RWPE2 (cell line): ENCODE data around the gene RNLS.
A peak's percentile ranks its signal among the peaks of the same experiment; 100 is the strongest.

ENCODE experiments used
- ATAC-seq: fragments of 200-7000 bp; cut with Tn5 transposase; 3 replicates; pipeline ENCODE4 v1.9.1; 2021; ENCODE audit warnings: low read depth
- DNase-seq: peaks from one replicate; pipeline ENCODE4 v3.0.0-alpha.2; 2020; ENCODE audit warnings: low spot score
- H3K27ac ChIP-seq: fragments of 450-650 bp; 2 replicates; pipeline ENCODE4 v1.5.1; 2017; ENCODE audit warnings: mild to moderate bottlenecking; ENCODE audit not compliant: poor library complexity, severe bottlenecking
- H3K27me3 ChIP-seq: fragments of 250-450 bp; sonication (Bioruptor Pico); 2 replicates; pipeline ENCODE4 v1.5.1; 2021; ENCODE audit warnings: mild to moderate bottlenecking, moderate library complexity; ENCODE audit not compliant: insufficient read depth, poor library complexity, severe bottlenecking
- H3K36me3 ChIP-seq: fragments of 250-450 bp; sonication (Bioruptor Pico); 2 replicates; pipeline ENCODE4 v1.5.1; 2020; ENCODE audit warnings: low read depth, mild to moderate bottlenecking, moderate library complexity
- H3K4me1 ChIP-seq: fragments of 250-450 bp; sonication (Bioruptor Pico); 2 replicates; pipeline ENCODE4 v1.5.1; 2021; ENCODE audit warnings: mild to moderate bottlenecking, moderate library complexity; ENCODE audit not compliant: insufficient read depth, poor library complexity, severe bottlenecking
- H3K4me3 ChIP-seq: fragments of 250-450 bp; sonication (Bioruptor Pico); 2 replicates; pipeline ENCODE4 v1.5.1; 2021; ENCODE audit warnings: mild to moderate bottlenecking, moderate library complexity; ENCODE audit not compliant: severe bottlenecking
- H3K9me3 ChIP-seq: fragments of 250-450 bp; sonication (Bioruptor Pico); 2 replicates; pipeline ENCODE4 v1.5.1; 2021; ENCODE audit warnings: mild to moderate bottlenecking, moderate library complexity; ENCODE audit not compliant: severe bottlenecking
- TF ChIP-seq, protein P1 (sequence below): fragments of 450-650 bp; IDR thresholded peaks from one replicate; pipeline ENCODE4 v1.5.1; 2017; ENCODE audit warnings: mild to moderate bottlenecking, moderate library complexity; ENCODE audit not compliant: poor library complexity, severe bottlenecking

The RNLS gene

GRCh38 chr10:88557256-88557655 is 25.9 kb downstream of the RNLS start:
- Histone ChIP-seq H3K9me3 (no peaks in the 10 kb centered on the region), H3K27me3 (no peaks in the 10 kb centered on the region), H3K4me1 (peaks cover 6% of the 10 kb centered on the region), H3K36me3 (no peaks in the 10 kb centered on the region), H3K27ac (no peak overlapping the region), H3K4me3 (no peak overlapping the region)
- ATAC-seq (no peak), DNase-seq (no peak)
- TF ChIP-seq, protein P1, sequence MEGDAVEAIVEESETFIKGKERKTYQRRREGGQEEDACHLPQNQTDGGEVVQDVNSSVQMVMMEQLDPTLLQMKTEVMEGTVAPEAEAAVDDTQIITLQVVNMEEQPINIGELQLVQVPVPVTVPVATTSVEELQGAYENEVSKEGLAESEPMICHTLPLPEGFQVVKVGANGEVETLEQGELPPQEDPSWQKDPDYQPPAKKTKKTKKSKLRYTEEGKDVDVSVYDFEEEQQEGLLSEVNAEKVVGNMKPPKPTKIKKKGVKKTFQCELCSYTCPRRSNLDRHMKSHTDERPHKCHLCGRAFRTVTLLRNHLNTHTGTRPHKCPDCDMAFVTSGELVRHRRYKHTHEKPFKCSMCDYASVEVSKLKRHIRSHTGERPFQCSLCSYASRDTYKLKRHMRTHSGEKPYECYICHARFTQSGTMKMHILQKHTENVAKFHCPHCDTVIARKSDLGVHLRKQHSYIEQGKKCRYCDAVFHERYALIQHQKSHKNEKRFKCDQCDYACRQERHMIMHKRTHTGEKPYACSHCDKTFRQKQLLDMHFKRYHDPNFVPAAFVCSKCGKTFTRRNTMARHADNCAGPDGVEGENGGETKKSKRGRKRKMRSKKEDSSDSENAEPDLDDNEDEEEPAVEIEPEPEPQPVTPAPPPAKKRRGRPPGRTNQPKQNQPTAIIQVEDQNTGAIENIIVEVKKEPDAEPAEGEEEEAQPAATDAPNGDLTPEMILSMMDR: no peak

DNA sequence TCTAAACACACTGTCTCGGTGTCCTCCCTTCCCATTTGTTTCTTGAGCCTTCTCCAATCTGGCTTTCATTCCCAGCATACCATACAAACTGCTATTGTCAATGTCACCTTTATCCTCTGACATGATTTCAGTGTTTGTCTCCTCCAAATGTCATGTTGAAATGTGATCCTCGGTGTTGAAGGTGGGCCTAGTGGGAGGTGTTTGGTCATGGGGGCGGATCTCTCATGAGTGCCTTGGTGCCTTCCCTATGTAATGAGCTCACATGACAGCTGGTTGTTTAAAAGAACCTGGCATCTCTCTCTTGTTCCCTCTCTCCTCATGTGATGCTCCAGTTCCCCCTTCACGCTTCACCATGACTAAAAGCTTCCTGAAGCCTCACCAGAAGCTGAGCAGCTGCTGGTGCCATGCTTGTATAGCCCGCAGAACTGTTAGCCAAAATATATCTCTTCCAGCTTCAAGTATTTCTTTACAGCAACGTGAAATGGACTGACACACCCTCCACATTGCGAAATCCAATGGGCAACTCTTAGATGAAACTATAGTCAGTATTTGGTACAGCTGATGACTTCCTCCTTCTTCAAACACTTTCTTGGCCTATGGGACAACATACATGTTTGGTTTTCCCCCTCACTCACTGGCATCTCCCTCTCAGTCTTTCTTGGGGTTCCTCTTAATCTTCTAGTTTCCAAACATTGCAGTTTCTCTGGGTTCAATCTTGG is 27.8 kb downstream of the RNLS start:
- ATAC-seq: no peak
- H3K9me3 ChIP-seq: no peaks in the 10 kb centered on the region
- TF ChIP-seq, protein P1: no peak
- H3K4me3 ChIP-seq: no peak overlapping the region
- H3K36me3 ChIP-seq: no peaks in the 10 kb centered on the region
- no peak for DNase-seq
- no peaks in the 10 kb centered on the region for H3K27me3 ChIP-seq
- H3K4me1 ChIP-seq: peaks cover 6% of the 10 kb centered on the region
- H3K27ac ChIP-seq: no peak overlapping the region

- H3K27ac ChIP-seq: no peak overlapping the region
- peak; percentile 89 for ATAC-seq
Observed at GRCh38 chr10:88553116-88553752, 29.9 kb downstream of the RNLS start.

GRCh38 chr10:88551246-88551645 is 31.9 kb downstream of the RNLS start:
- TF ChIP-seq, protein P1: no peak
- ATAC-seq: no peak
- no peaks in the 10 kb centered on the region for H3K36me3 ChIP-seq
- peaks cover 3% of the 10 kb centered on the region for H3K4me1 ChIP-seq
- H3K9me3 ChIP-seq: no peaks in the 10 kb centered on the region
- no peak overlapping the region for H3K27ac ChIP-seq
- H3K4me3 ChIP-seq: no peak overlapping the region
- no peak for DNase-seq
- no peaks in the 10 kb centered on the region for H3K27me3 ChIP-seq

More at GRCh38 chr10:88553116-88553752, 29.9 kb downstream of the RNLS start:
- Histone ChIP-seq H3K36me3 (no peaks in the 10 kb centered on the region), H3K4me3 (no peak overlapping the region), H3K4me1 (peaks cover 6% of the 10 kb centered on the region), H3K27me3 (no peaks in the 10 kb centered on the region), H3K9me3 (no peaks in the 10 kb centered on the region)
- TF ChIP-seq, protein P1: peak; percentile 89
- no peak for DNase-seq

DNA sequence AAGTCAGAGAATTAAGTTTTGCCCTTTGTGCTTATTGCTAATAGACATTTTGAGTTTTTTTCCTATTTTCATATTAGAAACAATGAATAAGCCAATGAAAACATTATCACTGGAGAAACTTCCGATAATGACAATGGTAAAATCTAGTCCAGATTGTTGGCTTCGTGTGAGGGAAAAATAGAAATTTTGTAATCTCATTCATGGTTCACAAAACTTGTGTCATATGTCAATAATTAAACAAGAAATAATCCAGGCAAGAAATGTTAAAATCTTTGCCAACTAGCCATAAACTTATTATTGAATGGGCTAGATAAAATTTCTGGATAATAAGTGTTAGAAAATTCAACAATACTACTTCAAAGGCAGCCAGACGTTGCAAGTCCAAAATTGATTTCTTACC is 36.6 kb downstream of the RNLS start:
- H3K4me1 ChIP-seq: peaks cover 4% of the 10 kb centered on the region
- TF ChIP-seq, protein P1: no peak
- no peaks in the 10 kb centered on the region for H3K27me3 ChIP-seq
- no peaks in the 10 kb centered on the region for H3K36me3 ChIP-seq
- ATAC-seq (no peak), DNase-seq (no peak)
- no peaks in the 10 kb centered on the region for H3K9me3 ChIP-seq
- H3K4me3 ChIP-seq: no peak overlapping the region
- no peak overlapping the region for H3K27ac ChIP-seq
